Activated CD8-positive, alpha-beta memory T cell treated with anti-CD3 and anti-CD28 coated beads for 48 hours (primary cell): ENCODE data around the gene RND3.

Experiments used
- DNase-seq, 3 experiments: peaks; one replicate each; pipeline ENCODE4 v3.0.0-alpha.2; 2020; ENCODE audit warnings: low read depth in 2 of 3, low spot score in 2 of 3

The RND3 gene

GRCh38 chr2:150494234-150494945 is 6.9 kb upstream of the RND3 start:
- no peak for DNase-seq

- no peak for DNase-seq
Measured at GRCh38 chr2:150491943-150492342, 4.5 kb upstream of the RND3 start.

GRCh38 chr2:150491430-150491829 is 4.0 kb upstream of the RND3 start:
- no peak for DNase-seq

GRCh38 chr2:150490466-150490865 is 3.0 kb upstream of the RND3 start:
- DNase-seq, result no peak

GRCh38 chr2:150486539-150487484 is 655 bp downstream of the RND3 start:
- DNase-seq, result no peak

- DNase-seq, result no peak
Measured at GRCh38 chr2:150485871-150486538, 1.5 kb downstream of the RND3 start.

- no peak for DNase-seq
Measured at GRCh38 chr2:150485114-150485870, 2.2 kb downstream of the RND3 start.

- DNase-seq, result no peak
Measured at GRCh38 chr2:150484461-150485021, 2.9 kb downstream of the RND3 start.

- DNase-seq, result no peak
Measured at GRCh38 chr2:150484006-150484405, 3.5 kb downstream of the RND3 start.

GRCh38 chr2:150483532-150483931 is 3.9 kb downstream of the RND3 start:
- no peak for DNase-seq

- DNase-seq, result no peak
Measured at GRCh38 chr2:150482667-150483400, 4.6 kb downstream of the RND3 start.

GRCh38 chr2:150482111-150482510 is 5.4 kb downstream of the RND3 start:
- DNase-seq, result no peak

- DNase-seq, result no peak
Measured at GRCh38 chr2:150480971-150481830, 6.3 kb downstream of the RND3 start.

GRCh38 chr2:150480241-150480640 is 7.2 kb downstream of the RND3 start:
- no peak for DNase-seq

- no peak for DNase-seq
Measured at GRCh38 chr2:150479075-150479915, 8.2 kb downstream of the RND3 start.

- no peak for DNase-seq
Measured at GRCh38 chr2:150478200-150478974, 9.1 kb downstream of the RND3 start.

- DNase-seq, result no peak
Measured at GRCh38 chr2:150477347-150477746, 10.1 kb downstream of the RND3 start.
